HepG2 (cell line): Measurements from ENCODE around the gene ANP32B.
"Not testable (repeated sequence)": the region's sequence is repeated elsewhere in the genome, so short reads cannot be mapped to it uniquely, and the experiment has no call there.

ENCODE experiments used
- NFIC ChIP-seq: IDR thresholded peaks from 2 replicates; pipeline ENCODE4 v1.6.1; 2012; ENCODE audit warnings: mild to moderate bottlenecking, low read length, inconsistent platforms
- ZBTB20 ChIP-seq: sonication (generic); formaldehyde crosslinking; IDR thresholded peaks from 2 replicates; pipeline ENCODE4 v1.8.1; 2023; ENCODE audit warnings: missing genetic modification reagents, low read depth, mild to moderate bottlenecking, borderline replicate concordance
- ZNF546 ChIP-seq: sonication (generic); formaldehyde crosslinking; conservative IDR thresholded peaks from 2 replicates; pipeline ENCODE4 v1.8.1; 2023; ENCODE audit warnings: mild to moderate bottlenecking, missing genetic modification reagents
- ZZZ3 ChIP-seq: sonication (generic); formaldehyde crosslinking; IDR thresholded peaks from 2 replicates; pipeline ENCODE4 v1.4.0; 2020; ENCODE audit warnings: missing genetic modification reagents, mild to moderate bottlenecking, borderline replicate concordance

- not testable (repeated sequence) for TF ChIP-seq ZZZ3; ZBTB20 (CRISPR knock-in tag); ZNF546 (CRISPR knock-in tag); NFIC
These were observed 36.0 kb upstream of the ANP32B start for GRCh38 chr9:97947094-97947493.
